Nephron progenitor cell (in vitro differentiated cells): Measurements from ENCODE around the gene ERG.

Experiments
- DNase-seq: peaks from one replicate; pipeline ENCODE4 v3.0.0; 2021
- H3K27ac Mint-ChIP-seq: 2 replicates; pipeline ENCODE4 v1.8.0; 2021; ENCODE audit warnings: mild to moderate bottlenecking, moderate library complexity, mixed read lengths
- H3K27me3 Mint-ChIP-seq: 2 replicates; pipeline ENCODE4 v1.8.0; 2021; ENCODE audit warnings: mild to moderate bottlenecking, low read depth, mixed read lengths; ENCODE audit not compliant: poor library complexity
- H3K36me3 Mint-ChIP-seq: 2 replicates; pipeline ENCODE4 v1.8.0; 2021; ENCODE audit warnings: low read depth, mixed read lengths
- H3K4me1 Mint-ChIP-seq: 2 replicates; pipeline ENCODE4 v1.8.0; 2021; ENCODE audit warnings: mixed read lengths
- H3K4me3 Mint-ChIP-seq: 2 replicates; pipeline ENCODE4 v1.8.0; 2021; ENCODE audit warnings: mild to moderate bottlenecking, moderate library complexity, mixed read lengths
- H3K9me3 Mint-ChIP-seq: 2 replicates; pipeline ENCODE4 v1.8.0; 2021; ENCODE audit warnings: mild to moderate bottlenecking, moderate library complexity, mixed read lengths
- TF ChIP-seq, protein P1 (sequence below): fragments of 200-600 bp; sonication (generic); IDR thresholded peaks from 2 replicates; pipeline ENCODE4 v1.5.0; 2021; ENCODE audit warnings: antibody characterized with exemption

ERG gene, protein sequence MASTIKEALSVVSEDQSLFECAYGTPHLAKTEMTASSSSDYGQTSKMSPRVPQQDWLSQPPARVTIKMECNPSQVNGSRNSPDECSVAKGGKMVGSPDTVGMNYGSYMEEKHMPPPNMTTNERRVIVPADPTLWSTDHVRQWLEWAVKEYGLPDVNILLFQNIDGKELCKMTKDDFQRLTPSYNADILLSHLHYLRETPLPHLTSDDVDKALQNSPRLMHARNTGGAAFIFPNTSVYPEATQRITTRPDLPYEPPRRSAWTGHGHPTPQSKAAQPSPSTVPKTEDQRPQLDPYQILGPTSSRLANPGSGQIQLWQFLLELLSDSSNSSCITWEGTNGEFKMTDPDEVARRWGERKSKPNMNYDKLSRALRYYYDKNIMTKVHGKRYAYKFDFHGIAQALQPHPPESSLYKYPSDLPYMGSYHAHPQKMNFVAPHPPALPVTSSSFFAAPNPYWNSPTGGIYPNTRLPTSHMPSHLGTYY

DNA sequence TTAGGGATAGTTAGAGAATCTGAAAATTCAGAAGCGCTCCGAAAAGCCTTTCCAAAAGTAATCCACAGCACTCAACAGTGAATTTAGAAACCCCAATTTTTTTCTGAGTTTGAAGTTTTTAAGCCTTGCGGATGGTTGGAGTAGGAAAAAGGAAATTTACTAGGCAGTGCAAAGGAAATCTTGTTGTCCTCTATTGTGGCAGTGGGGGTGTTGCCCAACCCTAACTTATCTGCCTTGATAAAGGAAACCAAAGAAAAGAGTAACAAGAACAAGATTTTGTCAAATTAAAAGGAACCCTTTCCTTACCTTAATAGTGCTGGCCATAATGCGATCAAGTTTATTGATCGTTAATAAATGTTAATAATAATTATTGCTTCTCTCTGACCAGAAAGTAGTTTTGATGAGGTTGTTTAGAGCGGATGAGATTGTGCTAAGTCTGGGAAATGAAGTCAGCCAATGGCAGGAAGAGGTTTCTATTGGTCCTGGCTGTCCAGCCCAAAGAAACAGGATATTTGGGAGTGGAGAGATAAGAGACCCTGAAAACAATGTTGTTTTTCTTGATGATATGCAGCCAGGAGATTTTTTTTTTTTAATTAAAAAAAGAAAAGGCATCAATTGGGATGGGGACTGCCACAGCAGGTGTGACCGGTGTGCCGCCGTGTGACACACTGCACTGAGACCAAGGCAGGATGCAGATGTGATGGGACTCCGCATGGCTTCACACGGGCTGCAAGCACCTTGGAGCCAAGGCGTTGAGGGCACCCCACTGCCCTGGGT is at the start of gene ERG:
ERG (minus strand) TSS at position 421 of the 777 bp plus-strand sequence; CDS start at position 324, 97 bp downstream.
- Mint-ChIP-seq H3K27me3 (peaks cover 3% of the 10 kb centered on the region), H3K4me1 (peaks cover 27% of the 10 kb centered on the region), H3K9me3 (no peaks in the 10 kb centered on the region), H3K36me3 (no peaks in the 10 kb centered on the region), H3K27ac (no peak within 1 kb of the TSS), H3K4me3 (no peak within 1 kb of the TSS)
- DNase-seq = no peak
- TF ChIP-seq, protein P1, sequence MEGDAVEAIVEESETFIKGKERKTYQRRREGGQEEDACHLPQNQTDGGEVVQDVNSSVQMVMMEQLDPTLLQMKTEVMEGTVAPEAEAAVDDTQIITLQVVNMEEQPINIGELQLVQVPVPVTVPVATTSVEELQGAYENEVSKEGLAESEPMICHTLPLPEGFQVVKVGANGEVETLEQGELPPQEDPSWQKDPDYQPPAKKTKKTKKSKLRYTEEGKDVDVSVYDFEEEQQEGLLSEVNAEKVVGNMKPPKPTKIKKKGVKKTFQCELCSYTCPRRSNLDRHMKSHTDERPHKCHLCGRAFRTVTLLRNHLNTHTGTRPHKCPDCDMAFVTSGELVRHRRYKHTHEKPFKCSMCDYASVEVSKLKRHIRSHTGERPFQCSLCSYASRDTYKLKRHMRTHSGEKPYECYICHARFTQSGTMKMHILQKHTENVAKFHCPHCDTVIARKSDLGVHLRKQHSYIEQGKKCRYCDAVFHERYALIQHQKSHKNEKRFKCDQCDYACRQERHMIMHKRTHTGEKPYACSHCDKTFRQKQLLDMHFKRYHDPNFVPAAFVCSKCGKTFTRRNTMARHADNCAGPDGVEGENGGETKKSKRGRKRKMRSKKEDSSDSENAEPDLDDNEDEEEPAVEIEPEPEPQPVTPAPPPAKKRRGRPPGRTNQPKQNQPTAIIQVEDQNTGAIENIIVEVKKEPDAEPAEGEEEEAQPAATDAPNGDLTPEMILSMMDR = no peak

DNA sequence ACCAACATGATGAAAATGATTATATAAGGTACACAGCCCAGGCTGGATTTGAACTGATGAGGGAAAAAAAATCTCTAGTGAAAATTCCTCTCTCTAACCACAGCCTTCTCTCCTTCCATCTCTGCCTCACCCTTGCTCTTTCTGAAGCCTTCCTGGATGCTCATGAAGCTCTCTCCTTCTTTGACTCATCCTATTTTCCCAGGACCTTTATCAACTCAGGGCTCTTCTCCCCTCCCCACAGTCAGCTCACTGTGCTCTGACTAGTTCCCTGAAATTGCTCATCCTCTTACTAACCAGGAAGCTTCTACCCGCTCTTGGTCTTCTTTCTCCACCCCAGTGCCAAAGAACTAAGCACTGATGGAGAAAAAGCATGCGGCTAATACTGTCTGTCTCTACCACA is 46.4 kb upstream of the ERG start:
- no peaks in the 10 kb centered on the region for H3K36me3 Mint-ChIP-seq

DNA sequence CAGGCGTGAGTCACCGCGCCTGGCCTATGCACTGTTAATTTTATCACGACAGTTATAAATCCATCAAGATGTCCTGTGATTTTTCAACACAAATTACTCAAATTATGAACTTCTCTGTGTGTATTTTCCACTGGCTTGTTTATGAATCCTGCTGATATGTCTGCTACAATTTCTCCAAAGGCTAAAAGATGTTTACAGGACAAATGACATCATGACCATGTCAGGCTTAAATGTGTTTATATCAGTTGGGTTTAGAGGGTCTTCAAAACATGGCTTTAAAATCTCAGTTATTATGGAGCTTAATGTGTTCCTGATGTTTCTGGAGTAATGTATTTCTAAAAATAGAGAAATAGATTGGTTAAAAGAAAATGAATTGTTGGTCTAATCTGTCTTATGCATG is 44.0 kb upstream of the ERG start:
- no peaks in the 10 kb centered on the region for H3K4me1 Mint-ChIP-seq
- H3K4me3 Mint-ChIP-seq = no peak overlapping the region
- H3K27ac Mint-ChIP-seq = no peak overlapping the region
- H3K36me3 Mint-ChIP-seq = no peaks in the 10 kb centered on the region
- H3K9me3 Mint-ChIP-seq = peaks cover 3% of the 10 kb centered on the region
- no peak for DNase-seq
- TF ChIP-seq, protein P1 = no peak
- H3K27me3 Mint-ChIP-seq = peaks cover 3% of the 10 kb centered on the region

More for the DNA sequence above, 46.4 kb upstream of the ERG start:
- H3K4me3 Mint-ChIP-seq = no peak overlapping the region
- no peak overlapping the region for H3K27ac Mint-ChIP-seq
- TF ChIP-seq, protein P1 = no peak
- peaks cover 3% of the 10 kb centered on the region for H3K27me3 Mint-ChIP-seq
- peaks cover 3% of the 10 kb centered on the region for H3K9me3 Mint-ChIP-seq
- H3K4me1 Mint-ChIP-seq = no peaks in the 10 kb centered on the region
- no peak for DNase-seq

DNA sequence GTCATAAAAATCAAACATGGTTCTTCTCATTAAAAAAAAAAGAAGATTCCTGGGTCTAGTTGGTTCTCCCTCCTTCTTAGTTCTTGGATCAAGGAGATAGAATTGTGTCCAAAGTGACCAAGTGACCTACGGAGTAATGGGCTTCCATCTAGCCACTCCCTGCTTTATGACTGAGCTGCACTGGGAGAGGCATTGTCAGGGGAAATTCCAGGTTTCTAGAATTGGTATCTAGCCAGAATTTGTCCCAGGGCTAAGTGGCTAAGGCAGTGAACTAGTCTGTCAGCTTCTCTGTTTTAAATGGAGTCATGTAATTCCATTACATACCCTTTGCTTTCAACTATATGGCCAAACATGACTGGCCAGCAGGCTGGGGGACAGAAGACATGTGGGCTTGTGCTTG is 40.1 kb upstream of the ERG start:
- Mint-ChIP-seq H3K9me3 (no peaks in the 10 kb centered on the region), H3K4me3 (no peak overlapping the region), H3K4me1 (no peaks in the 10 kb centered on the region), H3K27ac (no peak overlapping the region), H3K36me3 (no peaks in the 10 kb centered on the region), H3K27me3 (peaks cover 3% of the 10 kb centered on the region)
- TF ChIP-seq, protein P1 = no peak
- no peak for DNase-seq

DNA sequence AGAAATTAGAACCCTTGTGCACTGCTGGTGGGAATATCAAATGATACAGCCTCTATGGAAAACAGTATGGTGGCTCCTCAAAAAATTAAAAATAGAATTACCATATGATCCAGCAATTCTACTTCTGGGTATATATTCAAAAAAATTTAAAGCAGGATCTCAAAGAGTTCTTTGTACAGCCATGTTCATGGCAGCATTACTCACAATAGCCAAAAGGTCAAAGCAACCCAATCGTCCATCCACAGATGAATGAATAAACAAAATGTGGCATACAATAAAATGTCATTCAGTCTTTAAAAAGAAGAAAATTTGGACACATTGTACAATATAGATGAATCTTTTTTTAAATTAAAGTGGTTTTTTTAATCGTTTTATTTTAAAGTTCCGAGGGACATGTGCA is 36.3 kb upstream of the ERG start:
- no peaks in the 10 kb centered on the region for H3K36me3 Mint-ChIP-seq
- peaks cover 8% of the 10 kb centered on the region for H3K4me1 Mint-ChIP-seq
- H3K27ac Mint-ChIP-seq = no peak overlapping the region
- TF ChIP-seq, protein P1 = no peak
- no peak for DNase-seq
- H3K4me3 Mint-ChIP-seq = no peak overlapping the region
- no peaks in the 10 kb centered on the region for H3K27me3 Mint-ChIP-seq
- H3K9me3 Mint-ChIP-seq = no peaks in the 10 kb centered on the region
